ENCODE data around the gene CCL8.

GRCh38 chr17:34303606-34304005, 15.6 kb upstream of the CCL8 start:
- TF ChIP-seq CTCF (conservative IDR thresholded peaks at IDR 0.05; ENCODE audit: low read depth, low read length): no peak
- no peak for TF ChIP-seq EZH2 (IDR thresholded peaks at IDR 0.05; ENCODE audit: borderline replicate concordance, low read depth, low read length, poor library complexity, severe bottlenecking)
